ENCODE results near the gene CTNNA2.

GRCh38 chr2:80014637-80015036 lies 501.8 kb downstream of the CTNNA2 start:
- TF ChIP-seq, protein P1, sequence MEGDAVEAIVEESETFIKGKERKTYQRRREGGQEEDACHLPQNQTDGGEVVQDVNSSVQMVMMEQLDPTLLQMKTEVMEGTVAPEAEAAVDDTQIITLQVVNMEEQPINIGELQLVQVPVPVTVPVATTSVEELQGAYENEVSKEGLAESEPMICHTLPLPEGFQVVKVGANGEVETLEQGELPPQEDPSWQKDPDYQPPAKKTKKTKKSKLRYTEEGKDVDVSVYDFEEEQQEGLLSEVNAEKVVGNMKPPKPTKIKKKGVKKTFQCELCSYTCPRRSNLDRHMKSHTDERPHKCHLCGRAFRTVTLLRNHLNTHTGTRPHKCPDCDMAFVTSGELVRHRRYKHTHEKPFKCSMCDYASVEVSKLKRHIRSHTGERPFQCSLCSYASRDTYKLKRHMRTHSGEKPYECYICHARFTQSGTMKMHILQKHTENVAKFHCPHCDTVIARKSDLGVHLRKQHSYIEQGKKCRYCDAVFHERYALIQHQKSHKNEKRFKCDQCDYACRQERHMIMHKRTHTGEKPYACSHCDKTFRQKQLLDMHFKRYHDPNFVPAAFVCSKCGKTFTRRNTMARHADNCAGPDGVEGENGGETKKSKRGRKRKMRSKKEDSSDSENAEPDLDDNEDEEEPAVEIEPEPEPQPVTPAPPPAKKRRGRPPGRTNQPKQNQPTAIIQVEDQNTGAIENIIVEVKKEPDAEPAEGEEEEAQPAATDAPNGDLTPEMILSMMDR (IDR thresholded peaks at IDR 0.05), result no peak
- TF ChIP-seq ZFX (IDR thresholded peaks at IDR 0.05; ENCODE audit: borderline replicate concordance), result no peak

Measured in 22Rv1 (cell line).